ENCODE data around the gene GRK2. TPM values are rescaled to one million over a fixed set of nuclear protein-coding genes. Genes with fewer than 3 reads are reported as not detected.

The GRK2 gene
- total RNA-seq, 6 experiments from 2014 or later = 24.5 to 43.9 (median 28.5) TPM

DNA sequence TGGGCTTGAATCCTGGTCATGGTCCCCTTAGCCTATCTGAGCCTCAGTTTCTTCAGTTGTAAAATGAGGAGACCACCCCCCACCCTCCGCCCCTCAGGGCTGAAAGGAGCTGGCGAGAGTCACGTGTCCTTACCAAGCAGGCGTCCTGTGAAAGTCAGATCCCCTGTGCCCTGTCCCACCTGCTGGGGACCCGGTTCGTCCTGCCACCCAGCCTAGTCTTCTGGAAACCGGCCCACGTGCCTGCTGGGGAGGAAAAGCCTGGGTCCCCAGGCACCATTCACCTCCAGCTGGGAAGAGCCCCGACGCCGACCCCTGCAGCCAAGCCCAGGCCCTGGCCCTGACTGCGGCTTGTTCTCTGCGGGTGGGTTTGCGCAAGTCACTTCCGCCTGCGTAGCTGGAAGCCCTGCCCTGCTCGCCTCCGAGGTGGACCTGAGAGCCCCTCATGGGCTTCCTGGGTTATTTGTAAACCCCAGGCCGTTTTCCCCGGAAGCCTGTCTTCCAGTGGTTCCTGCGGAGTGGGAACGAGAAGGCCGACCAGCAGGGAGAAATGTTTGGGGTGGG lies 36.4 kb downstream of the GRK2 start:
- intact Hi-C loops (cut with DNase I) = no loop called here
- peaks cover 0 to 22% (median 8%) of the 10 kb centered on the region in 4 donors for H3K4me1 ChIP-seq
- H3K27ac ChIP-seq = peak overlapping the region; percentile 36 to 75 (median 57)
- peaks cover 0 to 8% (median 1%) of the 10 kb centered on the region in 4 donors for H3K36me3 ChIP-seq
- WGBS (ENCODE audit: insufficient coverage, low coverage, low lambda C conversion rate, missing lambda C conversion rate) = 27% methylated on average over 7 of the region's 23 CpGs
- DNase-seq = peak; percentile 59 to 70 (median 69)
- ATAC-seq = peak; percentile 32 to 58 (median 50)
- no peaks in the 10 kb centered on the region for H3K9me3 ChIP-seq
- H3K4me3 ChIP-seq = peak overlapping the region; percentile 93 to 99 (median 96)
- TF ChIP-seq POLR2A (IDR thresholded peaks at IDR 0.05) = no peak
- TF ChIP-seq, protein P1, sequence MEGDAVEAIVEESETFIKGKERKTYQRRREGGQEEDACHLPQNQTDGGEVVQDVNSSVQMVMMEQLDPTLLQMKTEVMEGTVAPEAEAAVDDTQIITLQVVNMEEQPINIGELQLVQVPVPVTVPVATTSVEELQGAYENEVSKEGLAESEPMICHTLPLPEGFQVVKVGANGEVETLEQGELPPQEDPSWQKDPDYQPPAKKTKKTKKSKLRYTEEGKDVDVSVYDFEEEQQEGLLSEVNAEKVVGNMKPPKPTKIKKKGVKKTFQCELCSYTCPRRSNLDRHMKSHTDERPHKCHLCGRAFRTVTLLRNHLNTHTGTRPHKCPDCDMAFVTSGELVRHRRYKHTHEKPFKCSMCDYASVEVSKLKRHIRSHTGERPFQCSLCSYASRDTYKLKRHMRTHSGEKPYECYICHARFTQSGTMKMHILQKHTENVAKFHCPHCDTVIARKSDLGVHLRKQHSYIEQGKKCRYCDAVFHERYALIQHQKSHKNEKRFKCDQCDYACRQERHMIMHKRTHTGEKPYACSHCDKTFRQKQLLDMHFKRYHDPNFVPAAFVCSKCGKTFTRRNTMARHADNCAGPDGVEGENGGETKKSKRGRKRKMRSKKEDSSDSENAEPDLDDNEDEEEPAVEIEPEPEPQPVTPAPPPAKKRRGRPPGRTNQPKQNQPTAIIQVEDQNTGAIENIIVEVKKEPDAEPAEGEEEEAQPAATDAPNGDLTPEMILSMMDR (IDR thresholded peaks at IDR 0.05) = no peak
- no peaks in the 10 kb centered on the region for H3K27me3 ChIP-seq

DNA sequence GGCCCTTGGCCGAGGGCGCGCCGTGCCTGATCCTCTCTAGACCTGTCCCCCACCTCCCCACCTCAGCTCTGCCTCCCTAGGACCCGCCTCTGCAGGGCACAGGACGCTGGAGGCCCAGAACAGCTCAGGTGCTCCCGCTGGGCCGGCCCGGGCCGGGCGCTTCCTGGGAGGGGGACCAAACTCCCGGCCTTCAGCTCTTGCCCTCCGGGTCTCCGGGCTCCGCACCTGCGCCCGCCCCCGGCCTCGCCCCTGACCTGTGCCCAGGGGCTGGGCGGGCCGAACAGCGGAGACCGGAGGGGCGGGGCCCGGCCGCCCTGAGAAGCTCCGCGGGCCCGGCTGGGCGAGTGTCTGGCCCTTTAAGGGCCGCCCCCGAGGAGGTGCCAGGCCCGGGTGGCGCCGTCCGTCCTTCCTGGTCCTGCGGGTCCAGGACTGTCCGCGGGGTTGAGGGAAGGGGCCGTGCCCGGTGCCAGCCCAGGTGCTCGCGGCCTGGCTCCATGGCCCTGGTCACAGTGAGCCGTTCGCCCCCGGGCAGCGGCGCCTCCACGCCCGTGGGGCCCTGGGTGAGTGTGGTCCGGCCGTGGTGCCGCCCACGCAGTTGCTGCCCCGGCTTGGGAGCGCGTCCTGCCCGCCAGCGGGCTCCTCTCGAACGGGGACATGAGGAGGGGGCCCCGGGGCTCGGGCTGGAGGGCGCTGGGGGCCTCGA lies 37.0 kb downstream of the GRK2 start, which contains the start of gene SSH3:
TSS of gene SSH3 (plus strand) at position 399 of the 703 bp plus-strand sequence. CDS start at position 495, 96 bp downstream.
- ATAC-seq (peak; percentile 91 to 96 (median 94)), DNase-seq (peak; percentile 92 to 94 (median 93))
- Histone ChIP-seq H3K9me3 (no peaks in the 10 kb centered on the region), H3K4me3 (peak within 1 kb of the TSS; percentile 93 to 99 (median 96)), H3K4me1 (peaks cover 0 to 22% (median 8%) of the 10 kb centered on the region in 4 donors), H3K27ac (peak within 1 kb of the TSS; percentile 44 to 75 (median 57)), H3K27me3 (no peaks in the 10 kb centered on the region), H3K36me3 (peaks cover 0 to 10% (median 1%) of the 10 kb centered on the region in 4 donors)
- TF ChIP-seq, protein P1 (IDR thresholded peaks at IDR 0.05) = no peak
- TF ChIP-seq POLR2A (IDR thresholded peaks at IDR 0.05) = peak; percentile 43
- intact Hi-C loops (cut with DNase I) = no loop called here
- 0% methylated on average over 14 of the region's 65 CpGs for WGBS (ENCODE audit: insufficient coverage, low coverage, low lambda C conversion rate, missing lambda C conversion rate)

DNA sequence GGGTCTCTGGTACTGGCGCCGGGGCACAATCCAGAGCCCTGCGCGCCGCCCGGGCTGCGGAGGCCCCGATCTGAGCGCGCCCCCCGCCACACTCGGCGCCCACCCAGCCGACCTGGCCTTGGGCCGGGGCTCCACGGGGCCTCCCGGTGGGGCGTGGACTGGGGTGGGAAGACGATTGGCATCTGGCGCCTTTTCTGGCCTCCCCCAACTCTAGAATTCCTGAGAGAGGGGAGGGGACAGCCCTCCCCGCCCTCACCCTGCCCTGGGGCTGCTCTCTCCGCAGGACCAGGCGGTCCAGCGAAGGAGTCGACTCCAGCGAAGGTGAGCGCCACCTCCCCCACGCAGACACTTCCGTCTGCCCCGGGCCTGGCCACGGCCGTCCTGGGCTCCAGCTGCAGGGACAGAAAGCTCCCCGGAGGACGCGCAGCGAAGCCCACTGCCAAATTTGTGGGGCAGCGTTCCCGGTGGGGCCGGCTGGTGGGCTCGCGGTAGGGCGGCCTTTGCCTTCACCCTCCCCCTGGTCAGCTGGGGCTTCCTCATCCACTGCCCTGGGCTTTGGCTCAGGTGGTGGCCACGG lies 37.6 kb downstream of the GRK2 start:
- peak overlapping the region; percentile 93 to 99 (median 96) for H3K4me3 ChIP-seq
- peak; percentile 45 to 63 (median 56) for DNase-seq
- peak in 3 of 4 donors; percentile 5 to 11 (median 9) for ATAC-seq
- peaks cover 0 to 22% (median 8%) of the 10 kb centered on the region in 4 donors for H3K4me1 ChIP-seq
- H3K9me3 ChIP-seq = no peaks in the 10 kb centered on the region
- no peaks in the 10 kb centered on the region for H3K27me3 ChIP-seq
- peak overlapping the region; percentile 44 to 75 (median 57) for H3K27ac ChIP-seq
- WGBS (ENCODE audit: insufficient coverage, low coverage, low lambda C conversion rate, missing lambda C conversion rate) = 0% methylated on average over 1 of the region's 43 CpGs
- TF ChIP-seq, protein P1 (IDR thresholded peaks at IDR 0.05) = no peak
- TF ChIP-seq POLR2A (IDR thresholded peaks at IDR 0.05) = no peak
- intact Hi-C loops (cut with DNase I) = no loop called here
- H3K36me3 ChIP-seq = peaks cover 0 to 16% (median 1%) of the 10 kb centered on the region in 4 donors

DNA sequence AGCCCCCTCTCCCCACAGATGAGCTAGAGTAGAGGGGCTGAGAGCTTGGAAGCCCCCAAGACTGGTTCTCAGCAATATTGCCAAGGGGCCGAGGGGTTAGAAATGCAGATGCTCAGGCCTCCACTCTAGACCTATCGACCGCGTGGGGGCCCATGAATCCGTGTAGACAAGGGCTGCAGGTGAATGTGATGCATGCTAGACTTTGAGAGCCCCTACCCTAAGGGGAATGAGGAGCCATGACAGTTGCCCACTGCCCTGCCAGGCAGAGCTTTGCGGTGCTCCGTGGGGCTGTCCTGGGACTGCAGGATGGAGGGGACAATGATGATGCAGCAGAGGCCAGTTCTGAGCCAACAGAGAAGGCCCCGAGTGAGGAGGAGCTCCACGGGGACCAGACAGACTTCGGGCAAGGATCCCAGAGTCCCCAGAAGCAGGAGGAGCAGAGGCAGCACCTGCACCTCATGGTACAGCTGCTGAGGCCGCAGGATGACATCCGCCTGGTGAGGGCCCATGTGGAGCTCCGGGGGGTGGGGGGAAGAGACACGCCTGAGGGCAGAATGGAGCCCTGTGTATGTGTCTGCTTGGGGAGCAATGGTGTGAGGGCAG lies 38.3 kb downstream of the GRK2 start:
- Histone ChIP-seq H3K4me1 (peaks cover 0 to 22% (median 8%) of the 10 kb centered on the region in 4 donors), H3K4me3 (peak overlapping the region; percentile 93 to 99 (median 96)), H3K27me3 (no peaks in the 10 kb centered on the region), H3K27ac (no peak overlapping the region), H3K36me3 (peaks cover 0 to 17% (median 1%) of the 10 kb centered on the region in 4 donors), H3K9me3 (no peaks in the 10 kb centered on the region)
- 80% methylated on average over 6 of the region's 14 CpGs for WGBS (ENCODE audit: insufficient coverage, low coverage, low lambda C conversion rate, missing lambda C conversion rate)
- DNase-seq = peak in 2 of 3 donors; percentile 49 to 55
- ATAC-seq = no peak
- intact Hi-C loops (cut with DNase I) = loop anchor here in 1 of 2 donors (5.0 kb wide), 1 partner anchor 32 kb away; no protein-coding TSS in a partner anchor
- TF ChIP-seq, protein P1 (IDR thresholded peaks at IDR 0.05) = no peak
- TF ChIP-seq POLR2A (IDR thresholded peaks at IDR 0.05) = no peak

Measured in right lobe of liver (tissue), 6 donors.